ENCODE results near the gene ATP8B4.

Gene ATP8B4

DNA sequence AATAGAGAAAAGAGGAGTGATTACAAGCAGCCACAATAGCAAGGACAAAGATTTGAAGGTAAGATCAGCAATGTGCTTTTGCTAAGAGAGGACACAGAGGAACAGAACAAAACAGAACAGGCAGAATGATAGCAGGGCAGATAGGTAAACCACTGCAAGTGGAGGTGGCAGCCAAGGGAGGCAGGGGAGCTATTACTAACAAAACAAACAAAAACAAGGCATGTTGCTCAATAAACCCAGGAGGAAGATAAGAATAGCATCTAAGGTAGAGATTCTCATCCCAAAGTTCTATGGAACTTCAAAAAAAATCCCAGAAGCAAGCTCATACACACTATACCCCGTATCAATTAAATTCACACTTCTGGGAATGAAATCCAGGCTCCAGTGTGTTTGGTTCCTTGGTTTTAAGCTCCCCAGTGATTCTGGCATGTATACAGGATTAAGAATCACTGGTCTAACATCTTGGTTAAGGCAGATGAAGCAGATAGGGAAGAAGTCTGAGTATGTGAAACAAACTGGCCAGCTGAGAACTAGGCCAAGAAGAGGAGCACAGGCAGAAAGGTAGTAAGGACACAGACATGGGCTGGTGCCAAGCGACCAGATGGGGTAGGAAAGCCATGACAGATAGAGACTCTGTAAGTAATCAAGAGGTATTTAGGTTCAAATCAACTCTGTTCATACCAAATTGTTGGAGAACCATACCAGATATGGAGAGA, 309.0 kb downstream of the ATP8B4 start:
- 98 to 100% methylated on average over 2 of the region's 2 CpGs for WGBS, 2 experiments

DNA sequence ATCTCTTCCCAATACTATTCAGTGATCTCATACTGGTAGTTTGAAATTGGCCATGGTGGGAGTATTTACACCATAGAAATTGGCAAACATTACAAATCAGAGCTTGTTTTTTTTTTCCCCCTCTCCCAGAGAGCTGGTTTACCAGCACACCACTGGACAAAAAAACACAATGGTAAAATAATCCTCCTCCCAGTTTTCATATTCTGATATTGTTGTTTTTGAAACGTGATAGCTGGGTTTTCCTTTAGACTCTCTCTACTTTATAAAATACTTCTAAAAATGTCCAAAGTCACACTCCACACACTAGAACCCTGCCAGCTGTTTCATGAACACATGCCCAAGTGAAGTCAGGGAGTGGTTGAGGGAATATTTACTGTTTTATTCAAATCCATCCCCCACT, 310.7 kb downstream of the ATP8B4 start:
- no peaks in the 10 kb centered on the region for H3K4me1 ChIP-seq (ENCODE audit: control insufficient read depth, insufficient read depth, low read length)
- no peaks in the 10 kb centered on the region for H3K9me3 ChIP-seq (ENCODE audit: control insufficient read depth, low read length)
- H3K27me3 ChIP-seq (ENCODE audit: control insufficient read depth, insufficient read depth, low read length, poor library complexity, severe bottlenecking): no peaks in the 10 kb centered on the region
- H3K36me3 ChIP-seq (ENCODE audit: control insufficient read depth, insufficient read depth, low read length): no peaks in the 10 kb centered on the region
- WGBS, 2 experiments: 100% methylated on average over 1 of the region's 1 CpG; no CpG with 5 or more reads in 1 of the 2 experiments
- H3K4me3 ChIP-seq (ENCODE audit: insufficient read depth, low read depth, low read length): no peak overlapping the region
- H3K27ac ChIP-seq (ENCODE audit: insufficient read depth, low read depth, low read length, poor library complexity, severe bottlenecking): no peak overlapping the region

More for the DNA sequence above, 309.0 kb downstream of the ATP8B4 start:
- Histone ChIP-seq H3K36me3 (ENCODE audit: control insufficient read depth, insufficient read depth, low read length) (no peaks in the 10 kb centered on the region), H3K4me3 (ENCODE audit: insufficient read depth, low read depth, low read length) (no peak overlapping the region), H3K4me1 (ENCODE audit: control insufficient read depth, insufficient read depth, low read length) (no peaks in the 10 kb centered on the region), H3K9me3 (ENCODE audit: control insufficient read depth, low read length) (no peaks in the 10 kb centered on the region), H3K27me3 (ENCODE audit: control insufficient read depth, insufficient read depth, low read length, poor library complexity, severe bottlenecking) (no peaks in the 10 kb centered on the region), H3K27ac (ENCODE audit: insufficient read depth, low read depth, low read length, poor library complexity, severe bottlenecking) (no peak overlapping the region)
